ENCODE data around the gene FYTTD1. TPM values are rescaled to one million over a fixed set of nuclear protein-coding genes. Genes with fewer than 3 reads are reported as not detected.

FYTTD1 gene
- total RNA-seq, 1 donor from 2014 or later, result 89.1 TPM

DNA sequence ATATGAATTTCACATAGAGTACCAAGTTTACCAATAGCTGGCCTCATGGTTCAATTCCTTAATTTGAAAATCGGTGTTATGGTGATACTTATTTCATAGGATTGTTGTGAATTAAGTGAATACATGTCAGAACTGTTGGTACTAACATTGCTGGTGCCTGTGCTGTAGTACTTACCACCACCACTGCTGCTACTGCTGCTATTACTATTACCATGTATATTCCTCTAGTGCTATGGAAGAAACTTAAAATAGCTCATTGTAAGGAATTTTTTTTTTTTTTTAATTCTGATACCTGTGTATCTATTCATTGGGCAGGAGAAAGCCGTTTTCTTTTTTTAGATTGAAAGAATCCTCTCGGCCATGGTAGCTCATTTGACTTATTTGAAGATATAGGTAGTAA is 3.6 kb downstream of the FYTTD1 start:
- no peak for TF ChIP-seq EZH2 (IDR thresholded peaks at IDR 0.05; ENCODE audit: insufficient read depth, low read length)
- TF ChIP-seq, protein P1, sequence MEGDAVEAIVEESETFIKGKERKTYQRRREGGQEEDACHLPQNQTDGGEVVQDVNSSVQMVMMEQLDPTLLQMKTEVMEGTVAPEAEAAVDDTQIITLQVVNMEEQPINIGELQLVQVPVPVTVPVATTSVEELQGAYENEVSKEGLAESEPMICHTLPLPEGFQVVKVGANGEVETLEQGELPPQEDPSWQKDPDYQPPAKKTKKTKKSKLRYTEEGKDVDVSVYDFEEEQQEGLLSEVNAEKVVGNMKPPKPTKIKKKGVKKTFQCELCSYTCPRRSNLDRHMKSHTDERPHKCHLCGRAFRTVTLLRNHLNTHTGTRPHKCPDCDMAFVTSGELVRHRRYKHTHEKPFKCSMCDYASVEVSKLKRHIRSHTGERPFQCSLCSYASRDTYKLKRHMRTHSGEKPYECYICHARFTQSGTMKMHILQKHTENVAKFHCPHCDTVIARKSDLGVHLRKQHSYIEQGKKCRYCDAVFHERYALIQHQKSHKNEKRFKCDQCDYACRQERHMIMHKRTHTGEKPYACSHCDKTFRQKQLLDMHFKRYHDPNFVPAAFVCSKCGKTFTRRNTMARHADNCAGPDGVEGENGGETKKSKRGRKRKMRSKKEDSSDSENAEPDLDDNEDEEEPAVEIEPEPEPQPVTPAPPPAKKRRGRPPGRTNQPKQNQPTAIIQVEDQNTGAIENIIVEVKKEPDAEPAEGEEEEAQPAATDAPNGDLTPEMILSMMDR (IDR thresholded peaks at IDR 0.05; ENCODE audit: insufficient read depth, low read depth, low read length), result no peak
- no peaks in the 10 kb centered on the region for H3K27me3 ChIP-seq (ENCODE audit: insufficient read depth, low read length)
- DNase-seq (ENCODE audit: low read depth) (no peak), FAIRE-seq (no peak)
- Mint-ChIP-seq H3K4me3 (ENCODE audit: unreplicated experiment) (no peak overlapping the region), H3K4me1 (ENCODE audit: low read depth, unreplicated experiment) (peaks cover 16% of the 10 kb centered on the region), H3K9me3 (ENCODE audit: unreplicated experiment) (no peaks in the 10 kb centered on the region), H3K36me3 (ENCODE audit: low read depth, unreplicated experiment) (no peaks in the 10 kb centered on the region), H3K27ac (ENCODE audit: unreplicated experiment) (no peak overlapping the region), H3K27me3 (ENCODE audit: low read depth, unreplicated experiment) (no peaks in the 10 kb centered on the region)
- no peak overlapping the region for H3K4me2 ChIP-seq (ENCODE audit: low read length)
- peaks cover 75% of the 10 kb centered on the region for H3K79me2 ChIP-seq (ENCODE audit: insufficient read depth, low read length)
- no peaks in the 10 kb centered on the region for H3K9me3 ChIP-seq (ENCODE audit: insufficient read depth, low read depth, low read length)
- H2AFZ ChIP-seq (ENCODE audit: low read depth, low read length), result no peak overlapping the region
- no peak overlapping the region for H3K27ac ChIP-seq (ENCODE audit: low read depth, low read length)
- no peak overlapping the region for H3K9ac ChIP-seq (ENCODE audit: low read length)
- H3K4me3 ChIP-seq (ENCODE audit: insufficient read depth, low read depth, low read length), result no peak overlapping the region
- H4K20me1 ChIP-seq (ENCODE audit: insufficient read depth, low read length), result peaks cover 61% of the 10 kb centered on the region
- peaks cover 17% of the 10 kb centered on the region for H3K4me1 ChIP-seq (ENCODE audit: insufficient read depth, low read length)
- H3K36me3 ChIP-seq (ENCODE audit: insufficient read depth, low read length), result peaks cover under 1% of the 10 kb centered on the region

DNA sequence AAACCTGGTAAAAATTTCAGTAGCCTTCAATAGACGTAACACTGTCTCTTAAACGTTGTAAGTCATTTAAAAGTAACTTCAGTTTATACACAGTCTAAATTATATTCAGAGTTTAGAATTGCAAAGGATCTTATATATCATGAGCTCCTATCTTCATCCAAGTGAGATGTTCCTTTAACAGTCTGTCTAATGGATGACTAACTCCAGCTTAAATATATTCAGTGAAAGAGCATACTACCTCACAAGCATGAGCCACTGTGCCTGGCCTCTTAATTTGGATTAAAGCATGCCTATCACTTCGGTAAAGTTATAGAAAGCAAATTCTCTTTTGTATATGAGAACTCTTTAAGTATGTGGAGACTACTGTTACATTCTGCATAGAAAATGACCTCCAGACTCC is 7.0 kb downstream of the FYTTD1 start:
- Histone ChIP-seq H3K27ac (ENCODE audit: low read depth, low read length) (no peak overlapping the region), H3K4me2 (ENCODE audit: low read length) (no peak overlapping the region), H2AFZ (ENCODE audit: low read depth, low read length) (no peak overlapping the region), H3K4me1 (ENCODE audit: insufficient read depth, low read length) (peaks cover 5% of the 10 kb centered on the region), H3K27me3 (ENCODE audit: insufficient read depth, low read length) (no peaks in the 10 kb centered on the region), H3K36me3 (ENCODE audit: insufficient read depth, low read length) (peaks cover 6% of the 10 kb centered on the region), H3K4me3 (ENCODE audit: insufficient read depth, low read depth, low read length) (no peak overlapping the region), H3K9me3 (ENCODE audit: insufficient read depth, low read depth, low read length) (no peaks in the 10 kb centered on the region), H4K20me1 (ENCODE audit: insufficient read depth, low read length) (peaks cover 80% of the 10 kb centered on the region), H3K79me2 (ENCODE audit: insufficient read depth, low read length) (peaks cover 97% of the 10 kb centered on the region), H3K9ac (ENCODE audit: low read length) (no peak overlapping the region)
- no peak overlapping the region for H3K27ac Mint-ChIP-seq (ENCODE audit: unreplicated experiment)
- H3K36me3 Mint-ChIP-seq (ENCODE audit: low read depth, unreplicated experiment), result no peaks in the 10 kb centered on the region
- no peaks in the 10 kb centered on the region for H3K9me3 Mint-ChIP-seq (ENCODE audit: unreplicated experiment)
- no peak for DNase-seq (ENCODE audit: low read depth)
- no peak overlapping the region for H3K4me3 Mint-ChIP-seq (ENCODE audit: unreplicated experiment)
- no peaks in the 10 kb centered on the region for H3K27me3 Mint-ChIP-seq (ENCODE audit: low read depth, unreplicated experiment)
- H3K4me1 Mint-ChIP-seq (ENCODE audit: low read depth, unreplicated experiment), result peaks cover 16% of the 10 kb centered on the region
- no peak for TF ChIP-seq EZH2 (IDR thresholded peaks at IDR 0.05; ENCODE audit: insufficient read depth, low read length)
- no peak for FAIRE-seq

DNA sequence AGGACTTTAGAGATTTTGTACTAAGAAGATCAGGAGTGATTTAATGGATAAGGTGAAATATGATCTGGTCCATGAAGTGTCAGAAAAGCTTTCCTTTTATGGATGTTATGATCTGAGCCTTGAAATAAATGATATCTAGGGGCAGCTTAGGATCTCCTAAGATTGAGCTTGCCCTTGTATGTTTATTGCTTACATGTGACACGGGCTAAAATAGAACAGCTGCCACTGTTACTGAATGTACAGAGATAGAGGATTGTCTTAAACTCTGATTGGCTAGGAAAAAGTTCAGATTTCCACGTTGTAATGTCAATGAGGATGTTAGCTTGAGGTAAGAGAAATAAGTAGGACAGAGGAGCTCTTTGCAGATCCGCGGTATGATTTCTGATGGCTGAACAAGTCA is 8.8 kb downstream of the FYTTD1 start:
- no peak overlapping the region for H2AFZ ChIP-seq (ENCODE audit: low read depth, low read length)
- peaks cover 4% of the 10 kb centered on the region for H3K4me1 Mint-ChIP-seq (ENCODE audit: low read depth, unreplicated experiment)
- no peaks in the 10 kb centered on the region for H3K9me3 ChIP-seq (ENCODE audit: insufficient read depth, low read depth, low read length)
- peaks cover 82% of the 10 kb centered on the region for H3K79me2 ChIP-seq (ENCODE audit: insufficient read depth, low read length)
- H3K9me3 Mint-ChIP-seq (ENCODE audit: unreplicated experiment), result no peaks in the 10 kb centered on the region
- H4K20me1 ChIP-seq (ENCODE audit: insufficient read depth, low read length), result peaks cover 67% of the 10 kb centered on the region
- no peaks in the 10 kb centered on the region for H3K36me3 Mint-ChIP-seq (ENCODE audit: low read depth, unreplicated experiment)
- no peak overlapping the region for H3K4me2 ChIP-seq (ENCODE audit: low read length)
- H3K4me3 Mint-ChIP-seq (ENCODE audit: unreplicated experiment), result no peak overlapping the region
- DNase-seq (ENCODE audit: low read depth), result no peak
- no peaks in the 10 kb centered on the region for H3K27me3 ChIP-seq (ENCODE audit: insufficient read depth, low read length)
- no peak overlapping the region for H3K27ac Mint-ChIP-seq (ENCODE audit: unreplicated experiment)
- no peaks in the 10 kb centered on the region for H3K4me1 ChIP-seq (ENCODE audit: insufficient read depth, low read length)
- FAIRE-seq, result no peak
- TF ChIP-seq EZH2 (IDR thresholded peaks at IDR 0.05; ENCODE audit: insufficient read depth, low read length), result no peak
- TF ChIP-seq, protein P1 (IDR thresholded peaks at IDR 0.05; ENCODE audit: insufficient read depth, low read depth, low read length), result no peak
- no peaks in the 10 kb centered on the region for H3K27me3 Mint-ChIP-seq (ENCODE audit: low read depth, unreplicated experiment)
- H3K27ac ChIP-seq (ENCODE audit: low read depth, low read length), result no peak overlapping the region
- no peak overlapping the region for H3K4me3 ChIP-seq (ENCODE audit: insufficient read depth, low read depth, low read length)
- peaks cover 12% of the 10 kb centered on the region for H3K36me3 ChIP-seq (ENCODE audit: insufficient read depth, low read length)
- H3K9ac ChIP-seq (ENCODE audit: low read length), result no peak overlapping the region
